ENCODE data around the gene SPR.

GRCh38 chr2:72923833-72924352 is 36.7 kb downstream of the SPR start:
- no peak for TF ChIP-seq CTCF (IDR thresholded peaks at IDR 0.05)
- no peak for TF ChIP-seq RCOR1 (IDR thresholded peaks at IDR 0.05; ENCODE audit: low read length)
- TF ChIP-seq YY1 (IDR thresholded peaks at IDR 0.05; ENCODE audit: low read depth) = no peak
- TF ChIP-seq USF2 (IDR thresholded peaks at IDR 0.05; ENCODE audit: borderline replicate concordance, low read depth, low read length) = no peak
- no peak for TF ChIP-seq REST (IDR thresholded peaks at IDR 0.05; ENCODE audit: low read depth, low read length)
- no peak for TF ChIP-seq SIN3A (IDR thresholded peaks at IDR 0.05; ENCODE audit: borderline replicate concordance, low read depth, low read length)
- TF ChIP-seq EP300 (IDR thresholded peaks at IDR 0.05; ENCODE audit: borderline replicate concordance in 1 of 2, low read depth in 1 of 2, low read length in 1 of 2) = no peak
- TF ChIP-seq RXRA (IDR thresholded peaks at IDR 0.05; ENCODE audit: borderline replicate concordance, low read depth) = no peak
- no peak for TF ChIP-seq FOXJ3 (CRISPR knock-in tag; IDR thresholded peaks at IDR 0.05)
- no peak for TF ChIP-seq GATA2 (CRISPR knock-in tag; IDR thresholded peaks at IDR 0.05)
- no peak for TF ChIP-seq MXI1 (IDR thresholded peaks at IDR 0.05; ENCODE audit: low read depth, low read length)
- no peak for TF ChIP-seq POLR2AphosphoS5 (IDR thresholded peaks at IDR 0.05; ENCODE audit: low read depth, low read length)
- no peak for TF ChIP-seq FOXM1 (IDR thresholded peaks at IDR 0.05; ENCODE audit: low read depth)
